ENCODE results near the gene CLHC1. TPM values are rescaled to one million over a fixed set of nuclear protein-coding genes. Genes with fewer than 3 reads are reported as not detected.

The CLHC1 gene
- polyA plus RNA-seq, 1 of the 3 experiments (the other 2 are of a cell fraction), result 3.8 TPM

- peak overlapping the region; percentile 58 for H3K9ac ChIP-seq
- peak overlapping the region; percentile 90 to 96 for H3K27ac ChIP-seq (ENCODE audit: low read depth in 2 of 2, low read length in 1 of 2)
- CTCF ChIA-PET, result interaction anchor here (0.8 to 3.7 kb wide), 5 partner anchors 13 to 139 kb away, joined by 3 to 13 read pairs (median 4); no protein-coding TSS in a partner anchor
- DNase-seq, result no peak
- WGBS (ENCODE audit: low lambda C conversion rate), result 26% methylated on average over 1 of the region's 1 CpG
- no peaks in the 10 kb centered on the region for H3K79me2 ChIP-seq (ENCODE audit: insufficient read depth)
- H3F3A ChIP-seq (replicated peaks; ENCODE audit: insufficient read depth), result peaks cover 42% of the 10 kb centered on the region
- H3K9me3 ChIP-seq, result no peaks in the 10 kb centered on the region
- peak overlapping the region; percentile 76 for H3K4me2 ChIP-seq
- peak overlapping the region in 1 of 2 experiments; percentile 27; a peak in 2 of 4 replicates for H3K4me3 ChIP-seq (ENCODE audit: low read depth in 2 of 2, low read length in 1 of 2)
- H4K20me1 ChIP-seq (ENCODE audit: insufficient read depth), result no peaks in the 10 kb centered on the region
- H3K9me2 ChIP-seq, result no peaks in the 10 kb centered on the region
- H3K27me3 ChIP-seq (ENCODE audit: insufficient read depth), result no peaks in the 10 kb centered on the region
- H3K4me1 ChIP-seq (ENCODE audit: control insufficient read depth in 1 of 2, insufficient read depth in 2 of 2, low read depth in 1 of 2, low read length in 1 of 2), result peaks cover 35 to 38% of the 10 kb centered on the region in 2 experiments
- POLR2A ChIA-PET, result no interaction called here
- H3K36me3 ChIP-seq (replicated peaks in 1 of 2; ENCODE audit: control insufficient read depth in 1 of 2, insufficient read depth in 2 of 2, low read length in 1 of 2), result no peaks in the 10 kb centered on the region
- no peak overlapping the region for H2AFZ ChIP-seq (ENCODE audit: low read depth)
- TF ChIP-seq FOSL2 (IDR thresholded peaks at IDR 0.05; ENCODE audit: borderline replicate concordance, low read depth) (0 out of 2 replicates have a peak, but pooled peaks have one; percentile 9), YY1 (IDR thresholded peaks at IDR 0.05; ENCODE audit: low read depth) (0 out of 2 replicates have a peak, but pooled peaks have one; percentile 16), JUND (IDR thresholded peaks at IDR 0.05) (peak; percentile 39; the same call in 1 of the 2 replicates), TCF12 (IDR thresholded peaks at IDR 0.05) (peak; percentile 81), FOXJ3 (CRISPR knock-in tag; IDR thresholded peaks at IDR 0.05) (no peak), MEF2A (IDR thresholded peaks at IDR 0.05; ENCODE audit: borderline replicate concordance, low read depth) (0 out of 2 replicates have a peak, but pooled peaks have one; percentile 33), NRF1 (IDR thresholded peaks at IDR 0.05; ENCODE audit: low read depth, low read length) (no peak), TEAD4 (IDR thresholded peaks at IDR 0.05; ENCODE audit: borderline replicate concordance, insufficient read depth) (peak; percentile 80), NFIC (IDR thresholded peaks at IDR 0.05; ENCODE audit: borderline replicate concordance) (peak; percentile 78), ELF1 (IDR thresholded peaks at IDR 0.05) (no peak), PBX3 (IDR thresholded peaks at IDR 0.05) (peak; percentile 71), IRF3 (IDR thresholded peaks at IDR 0.05; ENCODE audit: low read depth, low read length) (no peak), REST (IDR thresholded peaks at IDR 0.05; ENCODE audit: low read depth, low read length) (no peak), POLR2AphosphoS5 (IDR thresholded peaks at IDR 0.05; ENCODE audit: low read depth, low read length) (peak; percentile 33; the same call in 1 of the 2 replicates), EP300 (IDR thresholded peaks at IDR 0.05; ENCODE audit: borderline replicate concordance in 1 of 2, low read depth in 1 of 2, low read length in 1 of 2) (peak; percentile 64 to 91), ZBTB33 (IDR thresholded peaks at IDR 0.05; ENCODE audit: borderline replicate concordance, low read depth) (0 out of 2 replicates have a peak, but pooled peaks have one; percentile 8)
Observed at GRCh38 chr2:55155764-55156281, 76.3 kb downstream of the CLHC1 start.

Data from SK-N-SH (cell line).